ENCODE data around the gene SULF2. TPM values are rescaled to one million over a fixed set of nuclear protein-coding genes. Genes with fewer than 3 reads are reported as not detected.
A peak's percentile ranks its signal among the peaks of the same experiment; 100 is the strongest.

SULF2 gene
- total RNA-seq, 1 donor from 2014 or later, result 97.8 TPM

DNA sequence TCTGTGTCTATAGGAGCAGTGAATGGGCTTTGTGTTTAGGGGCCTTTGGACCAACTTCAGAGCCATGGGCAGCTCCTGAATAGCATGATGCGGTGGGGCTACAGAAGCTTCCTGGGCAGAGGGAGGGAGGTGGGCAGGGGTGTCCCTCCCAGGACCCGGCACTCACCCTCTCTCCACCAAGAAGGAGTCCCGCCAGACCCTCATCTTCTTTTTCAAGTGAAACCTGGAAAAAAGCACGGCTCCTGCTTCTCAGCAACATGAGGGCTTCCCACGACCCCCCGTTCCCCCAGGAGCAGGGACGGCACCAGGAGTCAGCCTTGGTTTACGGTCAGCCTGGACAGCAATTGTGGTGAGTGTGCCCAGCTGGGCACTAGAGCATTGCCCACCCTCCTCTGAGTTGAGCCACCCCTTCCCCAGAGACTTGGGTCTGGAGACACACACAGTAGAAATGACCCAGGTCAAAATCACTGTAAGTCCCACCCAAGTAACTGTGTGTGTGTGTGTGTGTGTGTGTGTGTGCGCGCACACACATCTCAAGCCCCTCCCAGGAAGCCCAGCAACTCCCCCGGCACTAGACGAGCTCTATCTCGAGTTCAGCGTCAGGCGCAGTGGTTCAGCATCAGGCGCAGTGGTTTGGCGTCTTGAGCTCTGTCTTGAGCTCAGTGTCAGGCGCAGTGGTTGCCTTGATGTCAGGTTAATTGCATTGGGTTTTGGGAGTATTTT lies 108.2 kb downstream of the SULF2 start:
- Mint-ChIP-seq H3K9me3 (ENCODE audit: unreplicated experiment) (peaks cover 4% of the 10 kb centered on the region), H3K4me3 (ENCODE audit: unreplicated experiment) (no peak overlapping the region), H3K36me3 (ENCODE audit: unreplicated experiment) (no peaks in the 10 kb centered on the region), H3K27me3 (ENCODE audit: unreplicated experiment) (peaks cover 4% of the 10 kb centered on the region), H3K4me1 (ENCODE audit: low read depth, unreplicated experiment) (peaks cover 6% of the 10 kb centered on the region), H3K27ac (ENCODE audit: unreplicated experiment) (no peak overlapping the region)
- no peak for DNase-seq
- TF ChIP-seq, protein P1, sequence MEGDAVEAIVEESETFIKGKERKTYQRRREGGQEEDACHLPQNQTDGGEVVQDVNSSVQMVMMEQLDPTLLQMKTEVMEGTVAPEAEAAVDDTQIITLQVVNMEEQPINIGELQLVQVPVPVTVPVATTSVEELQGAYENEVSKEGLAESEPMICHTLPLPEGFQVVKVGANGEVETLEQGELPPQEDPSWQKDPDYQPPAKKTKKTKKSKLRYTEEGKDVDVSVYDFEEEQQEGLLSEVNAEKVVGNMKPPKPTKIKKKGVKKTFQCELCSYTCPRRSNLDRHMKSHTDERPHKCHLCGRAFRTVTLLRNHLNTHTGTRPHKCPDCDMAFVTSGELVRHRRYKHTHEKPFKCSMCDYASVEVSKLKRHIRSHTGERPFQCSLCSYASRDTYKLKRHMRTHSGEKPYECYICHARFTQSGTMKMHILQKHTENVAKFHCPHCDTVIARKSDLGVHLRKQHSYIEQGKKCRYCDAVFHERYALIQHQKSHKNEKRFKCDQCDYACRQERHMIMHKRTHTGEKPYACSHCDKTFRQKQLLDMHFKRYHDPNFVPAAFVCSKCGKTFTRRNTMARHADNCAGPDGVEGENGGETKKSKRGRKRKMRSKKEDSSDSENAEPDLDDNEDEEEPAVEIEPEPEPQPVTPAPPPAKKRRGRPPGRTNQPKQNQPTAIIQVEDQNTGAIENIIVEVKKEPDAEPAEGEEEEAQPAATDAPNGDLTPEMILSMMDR (IDR thresholded peaks at IDR 0.05; ENCODE audit: partially characterized antibody, unreplicated experiment), result no peak

DNA sequence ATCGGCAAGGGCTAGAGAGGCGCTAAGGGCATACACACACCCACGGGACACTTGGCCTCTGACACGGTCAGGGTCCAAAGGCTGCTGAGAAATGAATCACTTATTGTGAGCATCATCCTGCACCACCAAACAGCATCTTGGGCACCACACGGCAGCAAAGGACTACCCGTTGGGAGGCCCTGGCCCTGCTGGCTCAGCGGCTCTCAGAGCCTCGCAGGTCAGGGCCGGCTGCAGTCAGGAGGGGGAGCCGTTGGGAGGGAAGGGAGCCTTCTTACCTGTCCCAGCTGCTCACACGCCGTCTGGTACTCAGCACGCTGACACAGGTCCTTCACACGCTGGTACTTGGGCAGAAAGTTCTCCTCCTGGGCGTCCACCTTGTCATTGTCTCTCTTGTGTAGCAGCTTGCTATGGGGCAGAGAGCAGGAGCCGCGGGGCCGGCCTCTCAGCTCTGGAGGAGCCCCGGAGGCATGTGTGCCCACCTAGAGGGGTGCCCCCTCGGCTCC lies 109.0 kb downstream of the SULF2 start:
- TF ChIP-seq, protein P1 (IDR thresholded peaks at IDR 0.05; ENCODE audit: partially characterized antibody, unreplicated experiment), result no peak
- H3K27ac Mint-ChIP-seq (ENCODE audit: unreplicated experiment), result peak overlapping the region; percentile 55

DNA sequence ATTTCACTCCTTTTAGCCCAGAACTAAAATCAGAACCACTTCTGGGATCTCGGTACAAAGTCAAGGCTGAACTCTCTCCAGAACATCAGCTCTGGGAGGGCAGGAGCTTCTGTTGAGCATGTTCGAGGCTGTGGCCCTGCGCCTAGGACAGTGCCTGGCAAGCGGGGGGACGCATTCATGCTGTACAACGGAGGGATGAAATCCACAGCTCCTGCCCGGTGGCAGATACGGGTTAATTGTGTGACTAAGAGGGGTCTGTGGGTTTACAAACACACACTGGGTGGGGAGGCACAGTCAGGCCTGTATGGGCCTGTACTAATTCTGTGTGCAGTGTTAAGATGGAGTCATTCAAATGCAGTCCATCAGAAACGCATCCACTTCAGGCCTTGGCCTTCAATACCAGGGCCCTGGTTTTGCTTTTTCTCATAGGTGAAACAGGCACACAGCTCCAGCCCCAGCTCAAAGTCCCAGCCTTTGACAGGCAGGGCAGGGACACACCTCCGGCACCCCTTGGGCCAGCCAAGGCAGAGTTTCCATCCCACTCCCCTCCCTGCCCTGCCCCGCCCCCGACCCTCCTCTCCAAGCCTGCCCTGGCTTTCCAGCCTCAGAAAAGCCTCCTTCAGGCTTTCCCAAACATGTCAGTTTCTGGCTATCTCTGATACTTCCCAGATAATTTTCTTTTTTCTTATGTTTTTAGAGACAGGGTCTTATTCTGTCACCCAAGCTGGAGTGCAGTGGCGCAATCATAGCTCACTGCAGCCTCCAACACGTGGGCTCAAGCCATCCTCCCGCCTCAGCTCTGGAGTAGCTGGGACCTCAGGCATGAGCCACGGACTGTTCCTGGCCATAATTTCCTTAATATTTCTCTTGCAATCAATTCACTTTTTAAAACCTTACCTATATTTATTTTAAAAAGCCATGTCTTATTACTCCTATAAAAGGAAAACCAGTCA lies 109.8 kb downstream of the SULF2 start:
- Mint-ChIP-seq H3K4me1 (ENCODE audit: low read depth, unreplicated experiment) (peaks cover 6% of the 10 kb centered on the region), H3K27me3 (ENCODE audit: unreplicated experiment) (peaks cover 4% of the 10 kb centered on the region), H3K36me3 (ENCODE audit: unreplicated experiment) (no peaks in the 10 kb centered on the region), H3K9me3 (ENCODE audit: unreplicated experiment) (peaks cover 4% of the 10 kb centered on the region), H3K4me3 (ENCODE audit: unreplicated experiment) (no peak overlapping the region), H3K27ac (ENCODE audit: unreplicated experiment) (no peak overlapping the region)
- TF ChIP-seq, protein P1 (IDR thresholded peaks at IDR 0.05; ENCODE audit: partially characterized antibody, unreplicated experiment), result no peak
- no peak for DNase-seq

More for the DNA sequence above, 109.0 kb downstream of the SULF2 start:
- DNase-seq, result no peak
- Mint-ChIP-seq H3K4me1 (ENCODE audit: low read depth, unreplicated experiment) (peaks cover 6% of the 10 kb centered on the region), H3K36me3 (ENCODE audit: unreplicated experiment) (no peaks in the 10 kb centered on the region), H3K27me3 (ENCODE audit: unreplicated experiment) (peaks cover 4% of the 10 kb centered on the region), H3K9me3 (ENCODE audit: unreplicated experiment) (peaks cover 4% of the 10 kb centered on the region), H3K4me3 (ENCODE audit: unreplicated experiment) (no peak overlapping the region)

DNA sequence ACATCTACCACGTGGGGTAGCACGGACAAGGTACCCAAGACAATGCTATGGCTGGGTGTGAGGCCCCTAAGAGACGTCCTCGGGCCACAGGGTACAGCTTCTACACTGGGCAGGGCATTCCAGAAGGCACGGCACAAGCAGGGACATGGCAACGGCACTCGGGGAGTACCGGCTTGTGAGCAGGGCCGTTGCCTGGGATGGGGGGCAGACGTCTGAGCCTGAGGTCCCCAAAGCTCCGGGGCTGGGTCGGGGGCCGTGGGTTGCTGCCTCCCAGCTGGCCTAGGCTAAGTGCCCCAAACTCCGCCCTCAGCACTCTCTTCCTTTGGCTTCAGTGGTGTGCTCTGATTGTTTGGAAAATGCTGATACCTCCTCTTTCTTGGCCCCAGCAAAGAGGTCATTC lies 110.6 kb downstream of the SULF2 start:
- Mint-ChIP-seq H3K27me3 (ENCODE audit: unreplicated experiment) (peaks cover 7% of the 10 kb centered on the region), H3K4me3 (ENCODE audit: unreplicated experiment) (no peak overlapping the region), H3K9me3 (ENCODE audit: unreplicated experiment) (peaks cover 4% of the 10 kb centered on the region), H3K4me1 (ENCODE audit: low read depth, unreplicated experiment) (peaks cover 6% of the 10 kb centered on the region), H3K27ac (ENCODE audit: unreplicated experiment) (no peak overlapping the region), H3K36me3 (ENCODE audit: unreplicated experiment) (no peaks in the 10 kb centered on the region)
- no peak for DNase-seq
- TF ChIP-seq, protein P1 (IDR thresholded peaks at IDR 0.05; ENCODE audit: partially characterized antibody, unreplicated experiment), result no peak
